Measurements from ENCODE around the gene RAI2.
A peak's percentile ranks its signal among the peaks of the same experiment; 100 is the strongest.

The RAI2 gene

GRCh38 chrX:17860811-17861488, at the start of gene RAI2:
Gene RAI2 (minus strand): TSS chrX:17861298. CDS start chrX:17802010, 59,288 bp downstream.
- peak; percentile 29 for DNase-seq

- no peak for DNase-seq
These were observed 27.3 kb upstream of the RAI2 start for GRCh38 chrX:17888421-17888820.

- no peak for DNase-seq
These were observed 21.6 kb upstream of the RAI2 start for GRCh38 chrX:17882680-17883079.

GRCh38 chrX:17878028-17878670, 17.1 kb upstream of the RAI2 start:
- DNase-seq = no peak

GRCh38 chrX:17876135-17876534, 15.0 kb upstream of the RAI2 start:
- DNase-seq = no peak

GRCh38 chrX:17869580-17869979, 8.5 kb upstream of the RAI2 start:
- DNase-seq = no peak

- no peak for DNase-seq
These were observed 452 bp upstream of the RAI2 start for GRCh38 chrX:17861489-17862011.

GRCh38 chrX:17860179-17860780, 818 bp downstream of the RAI2 start:
- DNase-seq = peak; percentile 24

GRCh38 chrX:17859609-17860178, 1.4 kb downstream of the RAI2 start:
- no peak for DNase-seq

GRCh38 chrX:17854531-17854930, 6.6 kb downstream of the RAI2 start:
- DNase-seq = no peak

- no peak for DNase-seq
These were observed 7.0 kb downstream of the RAI2 start for GRCh38 chrX:17854069-17854468.

GRCh38 chrX:17851874-17852273, 9.2 kb downstream of the RAI2 start:
- no peak for DNase-seq

GRCh38 chrX:17848545-17849265, 12.4 kb downstream of the RAI2 start:
- DNase-seq = no peak

GRCh38 chrX:17846045-17846444, 15.1 kb downstream of the RAI2 start:
- DNase-seq = no peak

GRCh38 chrX:17844236-17844635, 16.9 kb downstream of the RAI2 start:
- DNase-seq = no peak

GRCh38 chrX:17842769-17843525, 18.2 kb downstream of the RAI2 start:
- DNase-seq = no peak

- no peak for DNase-seq
These were observed 21.8 kb downstream of the RAI2 start for GRCh38 chrX:17839269-17839668.

GRCh38 chrX:17836830-17837229, 24.3 kb downstream of the RAI2 start:
- no peak for DNase-seq

- no peak for DNase-seq
These were observed 27.1 kb downstream of the RAI2 start for GRCh38 chrX:17833954-17834353.

GRCh38 chrX:17831255-17831654, 29.8 kb downstream of the RAI2 start:
- no peak for DNase-seq

GRCh38 chrX:17830211-17830610, 30.9 kb downstream of the RAI2 start:
- DNase-seq = no peak

GRCh38 chrX:17829566-17829965, 31.5 kb downstream of the RAI2 start:
- DNase-seq = no peak

Measured in 8988T (cell line).